NCI-H524 (cell line): ENCODE data around the gene NLRC5.

Source experiments
- DNase-seq, 2 experiments: peaks; one replicate each; lab custom pipeline; 2025; lab: John Stamatoyannopoulos, UW

NLRC5 gene

DNA sequence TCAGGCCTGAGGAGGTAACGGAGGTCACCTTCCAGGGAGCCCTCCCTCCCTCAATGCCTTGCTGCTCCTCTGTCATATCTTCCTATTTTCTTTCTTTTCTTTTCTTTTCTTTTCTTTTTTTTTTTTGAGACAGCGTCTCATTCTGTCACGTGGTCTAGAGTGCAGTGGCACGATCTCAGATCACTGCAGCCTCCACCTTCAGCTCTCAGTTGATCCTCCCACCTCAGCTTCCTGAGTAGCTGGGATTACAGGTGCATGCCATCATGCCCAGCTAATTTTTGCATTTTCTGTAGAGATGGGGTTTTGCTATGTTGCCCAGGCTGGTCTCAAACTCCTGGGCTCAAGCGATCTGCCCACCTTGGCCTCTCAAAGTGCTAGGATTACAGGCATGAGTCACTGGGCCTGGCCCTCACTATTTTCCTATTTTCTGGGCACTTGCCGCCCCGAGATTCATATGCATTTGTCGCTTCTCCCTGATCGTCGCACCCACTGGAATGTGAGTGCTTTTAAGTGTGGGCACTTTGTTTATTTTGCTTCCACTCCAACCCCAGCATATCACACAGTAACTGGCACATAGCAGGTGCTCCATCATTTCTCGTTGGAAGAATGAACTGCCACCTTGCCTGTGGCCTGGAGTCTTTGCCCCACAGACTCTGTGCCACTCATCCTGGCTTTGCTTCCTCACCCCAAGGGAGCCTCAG is 134.8 kb downstream of the NLRC5 start:
- no peak for DNase-seq

DNA sequence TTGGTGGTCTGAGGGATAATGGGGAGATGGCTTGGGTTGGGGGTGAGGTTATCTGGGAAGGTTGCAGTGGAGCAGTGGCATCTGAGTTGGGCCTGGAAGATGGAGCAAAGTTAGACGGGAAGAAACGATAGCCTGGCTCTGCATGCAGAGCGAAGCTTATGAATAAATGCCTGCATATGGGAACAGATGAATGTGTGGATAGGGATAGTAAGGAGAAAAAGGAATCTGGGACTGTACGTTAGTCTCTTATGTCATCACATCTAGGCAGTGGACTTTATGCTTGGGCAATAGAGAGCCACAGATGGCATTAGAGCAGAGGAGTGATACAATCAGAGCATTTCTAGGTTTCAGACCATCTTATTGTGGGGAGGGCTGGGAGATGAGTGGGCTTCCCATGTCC is 136.0 kb downstream of the NLRC5 start:
- DNase-seq, result no peak

DNA sequence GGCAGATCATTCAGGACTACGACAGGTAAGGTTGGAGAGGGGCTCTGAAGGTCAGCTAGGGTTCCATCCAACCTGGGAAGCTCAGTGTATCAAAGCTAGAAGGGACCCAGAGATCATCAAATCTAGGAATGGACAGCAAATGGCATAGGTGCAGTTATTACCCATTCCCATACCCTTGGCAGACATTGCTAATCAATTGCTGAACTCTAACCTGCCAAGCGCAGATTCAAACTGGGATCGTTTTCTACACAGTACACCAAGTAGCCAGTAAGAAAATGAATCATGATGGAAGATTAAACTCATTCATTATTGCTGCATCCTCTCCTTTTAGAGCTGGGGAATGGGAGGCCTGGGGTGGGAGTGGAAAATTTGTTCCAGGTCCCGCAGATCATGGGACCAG is 136.6 kb downstream of the NLRC5 start:
- no peak for DNase-seq

DNA sequence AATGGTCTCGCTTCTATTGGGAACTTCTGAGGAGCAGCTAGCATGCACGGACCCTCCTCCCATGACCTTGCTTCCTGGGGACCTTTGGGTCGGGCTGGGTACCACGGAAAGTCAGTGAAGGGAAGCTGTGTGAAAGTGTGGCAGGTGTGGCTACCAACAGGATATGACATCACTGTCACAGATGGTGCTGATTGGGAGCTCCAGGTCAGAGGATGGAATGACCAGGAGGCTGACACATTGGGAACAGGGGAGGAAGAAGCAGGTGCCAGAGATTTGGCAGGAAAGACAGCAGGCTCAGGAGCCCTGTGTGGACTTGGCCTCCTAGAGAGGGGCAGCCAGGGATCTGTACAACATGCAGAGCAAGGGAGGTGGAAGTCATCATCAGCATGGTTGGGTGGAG is 137.1 kb downstream of the NLRC5 start:
- no peak for DNase-seq

DNA sequence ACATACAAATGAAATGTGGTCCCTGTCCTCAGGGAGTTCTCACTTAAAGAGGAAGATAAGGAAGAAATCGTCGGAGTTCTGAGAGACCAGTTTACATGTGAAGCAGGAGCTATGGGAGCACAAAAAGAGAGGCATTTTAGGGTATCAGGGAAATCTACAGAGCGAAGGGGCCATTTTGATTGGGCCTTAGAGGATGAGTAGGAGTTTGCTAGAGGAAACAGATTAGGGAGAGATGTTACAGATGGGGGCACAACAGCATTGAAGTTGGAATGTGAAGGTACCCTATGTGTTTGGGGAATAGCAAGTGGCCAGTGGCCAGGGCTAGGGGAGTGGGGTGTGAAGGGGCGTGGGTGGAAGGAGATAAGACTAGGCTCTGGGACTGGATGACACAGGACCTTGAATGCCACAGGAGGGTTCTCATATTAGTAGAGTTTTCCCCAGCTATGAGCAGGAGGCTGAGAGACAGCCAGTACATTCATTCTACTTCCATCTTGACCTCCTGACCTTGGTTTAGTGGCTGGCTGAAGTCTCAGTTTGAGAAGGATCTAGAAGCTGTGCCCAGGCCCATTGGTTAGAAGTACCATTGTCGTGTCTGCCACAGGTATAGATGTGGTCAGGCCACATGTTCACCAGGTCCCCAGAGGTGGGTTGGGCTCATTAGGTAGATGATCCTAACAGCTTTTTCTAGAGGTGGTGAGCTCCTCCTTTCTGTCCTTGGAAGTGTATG is 137.8 kb downstream of the NLRC5 start:
- no peak for DNase-seq

DNA sequence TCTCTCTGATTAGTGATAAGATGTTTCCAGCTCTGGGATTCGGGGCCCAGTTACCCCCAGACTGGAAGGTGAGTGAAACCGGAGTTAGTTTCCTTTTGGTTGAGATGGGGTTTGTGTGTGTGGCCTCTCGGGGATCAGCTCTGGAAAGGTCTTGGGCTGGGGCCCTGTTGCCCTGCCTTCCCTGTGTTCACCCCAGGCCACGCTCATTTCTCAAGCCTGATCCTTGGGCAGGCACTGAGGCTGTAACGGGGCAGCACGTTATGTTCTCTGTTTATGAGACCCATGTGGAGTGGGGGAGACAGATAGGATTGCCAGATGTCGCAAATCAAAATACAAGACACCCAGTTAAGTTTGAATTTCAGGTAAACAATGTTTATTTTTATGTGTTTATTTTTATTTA is 138.5 kb downstream of the NLRC5 start:
- no peak for DNase-seq

DNA sequence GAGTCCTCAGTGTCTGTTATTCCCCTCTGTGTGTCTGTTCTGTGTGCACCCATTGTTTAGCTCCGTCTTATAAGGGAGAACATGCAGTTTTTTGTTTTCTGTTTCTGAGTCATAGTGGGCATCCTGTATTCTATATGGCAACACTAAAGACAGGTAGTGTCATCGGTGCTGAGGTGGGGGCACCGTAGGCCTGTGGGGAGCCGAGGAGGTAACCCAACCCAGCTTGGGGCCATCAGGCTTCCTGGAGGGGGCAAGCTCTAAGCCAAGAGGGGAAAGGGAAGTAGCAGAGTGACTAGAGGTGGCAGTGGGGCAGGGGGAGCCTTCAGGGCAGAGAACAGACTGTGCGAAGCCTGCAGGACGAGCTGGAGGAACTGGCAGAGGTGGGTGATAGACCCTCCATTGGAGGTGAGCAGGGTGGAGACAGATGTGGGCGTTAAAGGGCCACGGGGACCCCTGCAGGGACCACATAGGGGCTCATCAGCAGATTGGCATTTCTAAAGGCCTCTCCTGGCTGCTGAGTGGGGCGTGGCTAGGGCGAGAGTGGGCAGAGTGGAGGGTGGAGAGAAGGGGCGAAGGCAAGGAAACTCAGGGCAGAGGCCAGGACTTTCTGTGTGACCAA is 139.5 kb downstream of the NLRC5 start:
- no peak for DNase-seq

DNA sequence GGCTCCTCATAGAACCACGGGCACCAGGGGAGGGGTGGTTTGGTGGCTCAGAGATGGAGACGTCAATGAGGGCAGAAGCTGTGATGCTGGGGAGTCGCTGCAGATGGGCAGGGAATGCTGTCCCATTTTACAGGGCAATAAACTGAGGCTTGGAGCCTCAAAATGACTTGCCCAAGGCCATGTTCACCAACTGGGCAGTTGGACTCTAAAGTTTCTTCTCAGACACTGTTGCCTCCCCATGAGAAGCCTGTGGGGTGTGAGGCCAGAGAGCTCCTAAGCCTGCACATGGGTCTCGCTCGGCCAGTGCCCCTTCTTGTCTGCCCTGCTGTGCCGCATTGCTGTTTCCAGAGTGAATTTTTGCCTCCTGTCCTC is 141.6 kb downstream of the NLRC5 start:
- DNase-seq, result no peak

DNA sequence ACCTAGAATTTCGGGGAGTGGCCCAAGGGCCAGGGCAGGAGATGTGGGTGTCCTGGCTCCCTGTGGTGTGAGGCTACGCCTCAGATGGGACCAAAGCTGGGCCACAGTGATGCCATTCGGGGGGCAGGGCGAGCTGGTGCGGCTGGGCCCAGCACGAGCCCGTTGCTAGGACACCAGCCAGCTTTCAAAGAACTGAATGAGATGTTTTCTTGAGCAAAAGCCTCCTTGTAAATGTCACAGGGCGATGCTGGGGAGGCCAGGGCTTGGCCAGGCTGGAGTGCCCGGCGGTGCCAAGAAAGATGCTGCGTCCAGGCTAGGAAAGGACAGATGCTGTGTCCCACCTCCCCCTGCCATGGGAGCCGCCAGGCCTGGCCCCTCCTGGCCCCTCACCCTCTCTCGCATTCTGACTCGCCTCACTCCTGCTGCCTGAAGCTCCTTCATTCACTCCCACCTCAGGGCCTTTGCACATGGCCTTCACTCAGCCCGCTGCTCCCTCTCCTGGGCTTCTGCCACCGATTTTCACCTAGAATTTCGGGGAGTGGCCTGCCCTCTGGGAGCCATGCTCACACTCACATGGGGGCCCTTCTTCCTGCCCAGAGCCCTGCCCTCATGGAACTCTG is 142.1 kb downstream of the NLRC5 start:
- no peak for DNase-seq

DNA sequence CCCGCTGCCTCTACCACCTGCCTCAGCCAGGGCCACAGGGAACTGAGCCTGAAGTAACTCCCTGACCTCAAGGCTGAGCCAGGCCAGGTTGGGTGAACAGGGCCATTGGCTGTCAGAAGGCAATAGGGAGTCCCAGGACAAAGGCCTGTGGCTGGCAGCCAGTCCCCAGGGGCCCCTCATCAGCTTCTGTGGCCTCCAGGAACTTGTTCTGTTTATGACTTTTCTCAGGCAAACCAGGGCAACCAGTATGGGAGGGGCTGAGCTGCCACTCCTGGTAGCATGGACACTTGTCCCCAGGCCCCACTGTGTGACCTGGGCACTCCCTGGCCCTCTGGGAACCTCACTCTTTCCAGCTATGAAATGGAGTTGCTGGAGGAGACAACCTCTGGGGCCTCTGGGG is 143.1 kb downstream of the NLRC5 start:
- no peak for DNase-seq

DNA sequence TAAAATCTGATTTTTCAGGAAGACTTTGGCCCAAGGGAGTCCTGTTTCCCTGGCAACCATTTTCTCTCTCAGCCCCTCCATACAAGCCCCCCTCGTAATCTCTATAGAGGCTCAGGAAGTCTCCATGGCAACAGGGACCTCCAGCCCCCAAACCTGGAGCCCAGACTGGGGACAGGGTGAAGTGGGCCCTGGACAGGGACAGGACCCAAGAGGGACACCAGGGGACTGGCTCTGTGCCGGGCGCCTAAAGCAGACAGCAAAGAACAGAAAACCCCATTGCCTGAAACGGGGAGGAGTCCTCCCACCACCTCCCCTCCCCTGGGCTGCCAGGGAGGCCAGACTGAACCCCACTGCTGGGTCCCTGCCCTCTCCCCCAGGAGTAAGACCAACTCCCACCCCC is 143.7 kb downstream of the NLRC5 start:
- DNase-seq, result no peak
